CD4-positive, alpha-beta T cell treated with Interferon gamma for 1 hour (primary cell): ENCODE results near the gene NYNRIN.
"Not testable (repeated sequence)": the region's sequence is repeated elsewhere in the genome, so short reads cannot be mapped to it uniquely, and the experiment has no call there.

Experiments used
- DNase-seq: peaks from one replicate; pipeline ENCODE4 v3.0.0-alpha.2; 2020

The NYNRIN gene

DNA sequence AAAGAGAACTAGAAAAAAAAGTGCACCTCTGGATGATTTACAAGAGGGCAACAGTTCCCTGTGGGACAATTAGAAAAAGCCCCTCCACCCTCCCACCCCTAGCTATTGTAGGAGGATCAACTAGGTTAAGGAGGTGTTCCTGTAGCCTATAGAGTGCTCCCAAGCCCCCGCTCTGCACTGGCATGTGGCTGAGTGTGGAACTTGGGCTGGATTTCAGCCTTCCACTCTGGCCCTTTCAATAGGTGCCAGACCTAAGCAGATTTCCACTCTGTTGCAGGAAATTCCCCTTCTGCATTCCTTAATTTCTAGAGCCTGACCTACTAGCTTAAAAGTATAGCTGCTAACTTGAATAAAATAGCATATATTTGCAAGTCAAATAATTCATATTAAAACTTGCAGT lies 28.1 kb upstream of the NYNRIN start:
- DNase-seq, result no peak

DNA sequence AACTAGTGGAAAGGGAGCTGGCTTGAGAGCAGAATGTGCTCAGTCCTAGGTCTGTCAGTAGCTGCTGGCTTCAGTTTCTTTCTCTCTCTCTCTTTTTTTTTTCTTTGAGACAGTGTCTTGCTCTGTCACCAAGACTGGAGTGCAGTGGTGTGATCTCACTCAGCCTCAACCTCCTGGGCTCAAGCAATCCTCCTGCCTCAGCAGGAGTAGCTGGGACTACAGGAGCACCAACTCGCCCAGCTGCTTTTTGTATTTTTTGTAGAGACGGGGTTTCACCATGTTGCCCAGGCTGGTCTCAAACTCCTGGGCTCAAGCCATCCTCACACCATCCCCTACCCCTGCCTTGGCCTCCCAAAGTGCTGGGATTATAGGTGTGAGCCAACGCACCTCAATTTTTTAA lies 27.2 kb upstream of the NYNRIN start:
- DNase-seq, result not testable (repeated sequence)

DNA sequence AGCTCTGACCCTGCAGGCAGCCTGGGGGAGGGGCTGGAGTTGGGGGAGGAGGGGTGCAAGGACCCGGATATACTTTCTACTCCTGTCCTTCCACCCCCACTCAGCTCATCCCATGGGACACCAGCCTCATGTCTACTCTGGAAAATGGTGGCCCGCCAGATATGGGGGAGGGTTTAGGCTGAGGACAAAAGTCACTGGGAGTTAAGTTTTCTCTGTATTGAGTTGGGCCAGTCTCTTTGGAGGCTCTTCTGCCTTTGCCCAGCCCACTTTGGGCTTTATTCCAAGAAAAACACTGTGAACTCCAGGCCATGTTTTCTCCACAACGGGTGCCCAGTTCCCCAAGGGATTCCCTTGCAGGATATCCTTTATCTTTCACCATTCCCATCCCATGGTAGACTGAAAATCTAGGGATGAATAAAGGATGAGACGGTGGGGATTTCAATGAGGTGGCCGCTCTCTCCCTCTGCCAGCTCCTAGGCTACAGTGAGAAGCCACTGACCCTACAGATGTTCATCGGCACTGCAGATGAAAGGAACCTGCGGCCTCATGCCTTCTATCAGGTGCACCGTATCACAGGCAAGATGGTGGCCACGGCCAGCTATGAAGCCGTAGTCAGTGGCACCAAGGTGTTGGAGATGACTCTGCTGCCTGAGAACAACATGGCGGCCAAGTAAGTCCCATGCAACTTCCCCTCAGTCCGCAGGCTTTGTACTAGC lies 25.9 kb upstream of the NYNRIN start:
- no peak for DNase-seq

DNA sequence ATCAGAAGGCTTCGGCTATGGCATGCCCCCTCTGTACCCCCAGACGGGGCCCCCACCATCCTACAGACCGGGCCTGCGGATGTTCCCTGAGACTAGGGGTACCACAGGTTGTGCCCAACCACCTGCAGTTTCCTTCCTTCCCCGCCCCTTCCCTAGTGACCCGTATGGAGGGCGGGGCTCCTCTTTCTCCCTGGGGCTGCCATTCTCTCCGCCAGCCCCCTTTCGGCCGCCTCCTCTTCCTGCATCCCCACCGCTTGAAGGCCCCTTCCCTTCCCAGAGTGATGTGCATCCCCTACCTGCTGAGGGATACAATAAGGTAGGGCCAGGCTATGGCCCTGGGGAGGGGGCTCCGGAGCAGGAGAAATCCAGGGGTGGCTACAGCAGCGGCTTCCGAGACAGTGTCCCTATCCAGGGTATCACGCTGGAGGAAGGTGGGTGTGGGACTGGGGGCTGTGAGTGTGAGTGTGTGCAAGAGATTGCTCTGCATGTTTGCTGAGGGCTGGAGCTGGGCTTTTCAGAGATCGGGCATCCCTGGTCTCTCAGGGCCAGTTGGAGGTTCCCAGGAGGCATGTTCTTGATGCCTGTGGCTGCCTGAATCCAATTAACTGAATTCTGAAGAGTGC lies 22.2 kb upstream of the NYNRIN start:
- DNase-seq, result no peak

DNA sequence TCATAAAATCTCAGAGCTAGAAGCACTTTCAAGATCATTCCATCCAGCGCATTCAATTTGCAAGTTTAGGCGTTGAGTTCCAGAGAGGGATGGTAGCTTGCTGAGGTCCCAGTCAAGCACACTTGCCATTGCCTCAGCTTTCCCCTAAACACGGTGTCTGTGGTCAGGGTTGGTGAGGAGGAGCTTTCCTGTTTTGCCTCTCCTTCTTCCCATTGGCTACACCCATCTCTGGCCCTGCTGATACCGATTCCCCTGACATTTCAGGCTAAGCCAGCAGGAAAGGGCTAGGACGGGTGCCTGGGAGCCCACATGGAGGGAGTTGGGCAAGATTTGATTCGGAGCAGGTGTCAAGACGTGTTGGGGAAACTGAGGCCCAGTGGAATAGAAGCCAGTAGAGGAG lies 21.7 kb upstream of the NYNRIN start:
- DNase-seq, result no peak

DNA sequence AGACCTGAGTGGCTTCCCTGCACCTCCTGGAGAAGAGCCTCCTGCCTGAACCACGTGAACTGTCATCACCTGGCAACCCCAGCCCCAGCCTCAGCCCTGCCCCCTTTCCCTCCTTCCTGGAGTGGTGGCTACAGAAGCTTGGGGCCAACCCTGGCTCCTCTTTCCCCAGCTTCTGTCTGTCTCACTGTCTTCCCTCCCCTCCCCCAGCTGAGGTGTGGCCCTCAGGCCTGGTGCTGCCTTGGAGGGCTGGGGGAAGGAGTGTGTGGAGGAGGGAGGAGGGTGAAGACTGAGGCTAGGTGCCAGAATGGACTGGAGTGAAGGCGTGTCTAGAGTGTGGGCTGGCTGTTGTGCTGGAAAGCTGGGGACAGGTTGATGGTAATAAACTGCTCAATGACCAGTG lies 21.1 kb upstream of the NYNRIN start:
- no peak for DNase-seq

DNA sequence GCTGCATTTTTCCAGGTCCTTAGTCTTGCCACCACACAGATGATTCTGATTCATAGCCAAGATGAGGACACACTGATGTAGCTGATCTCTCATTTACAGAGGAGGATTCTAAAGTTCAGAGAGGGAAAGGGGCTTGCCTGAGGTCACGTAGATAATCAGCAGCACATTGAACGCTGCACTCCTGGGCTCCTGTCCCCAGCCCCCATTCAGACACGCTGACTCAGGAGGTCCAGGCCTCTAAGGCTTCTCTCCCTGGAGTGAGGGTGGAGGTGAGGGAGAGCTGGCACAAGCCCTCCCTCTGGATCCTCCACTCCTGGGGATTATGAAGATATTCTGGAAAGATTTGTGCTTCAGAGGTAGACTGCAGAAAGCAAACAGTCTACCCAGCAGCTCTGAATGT lies 20.5 kb upstream of the NYNRIN start:
- no peak for DNase-seq

DNA sequence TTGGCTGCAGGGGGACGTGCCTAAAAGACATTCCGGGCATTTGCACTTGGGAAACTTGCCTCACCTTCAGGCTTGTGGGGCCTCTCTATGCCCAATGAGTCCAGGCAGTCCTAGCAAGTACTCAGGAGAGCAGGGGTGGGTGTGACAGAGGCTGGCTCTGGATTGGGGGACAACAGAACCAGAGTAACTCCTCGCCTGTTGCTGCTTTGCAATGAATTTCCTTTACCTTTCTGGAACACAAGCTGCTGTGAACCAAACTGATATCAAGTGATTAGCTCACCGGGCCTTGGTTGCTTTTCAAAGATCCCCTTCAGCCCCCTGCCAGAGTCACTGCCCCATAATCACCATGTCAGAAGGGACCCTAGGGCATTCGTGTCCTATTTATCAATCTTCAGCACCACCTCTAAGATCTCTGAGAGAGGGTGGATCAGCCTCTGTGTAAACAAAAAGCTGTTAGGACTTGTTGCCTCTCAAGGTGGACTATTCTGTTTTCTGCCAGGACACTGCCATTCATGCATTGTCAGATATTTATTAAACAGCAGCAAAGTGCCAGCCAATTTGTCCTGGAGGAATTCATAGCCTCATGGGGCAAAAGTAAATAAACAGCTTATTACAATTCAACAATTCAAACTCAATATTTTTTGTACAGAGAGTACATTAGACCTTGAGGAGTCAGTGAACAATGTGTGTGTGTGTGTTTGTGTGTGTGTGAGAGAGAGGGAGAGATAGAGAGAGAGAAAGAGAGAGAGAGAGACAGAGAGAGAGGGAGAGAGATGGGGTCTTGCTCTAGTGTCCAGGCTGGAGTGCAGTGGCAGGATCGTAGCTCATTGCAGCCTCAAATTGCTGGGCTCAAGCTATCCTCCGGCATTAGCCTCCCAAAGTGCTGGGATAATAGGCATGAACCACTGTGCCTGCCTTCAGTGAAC lies 19.6 kb upstream of the NYNRIN start:
- no peak for DNase-seq

DNA sequence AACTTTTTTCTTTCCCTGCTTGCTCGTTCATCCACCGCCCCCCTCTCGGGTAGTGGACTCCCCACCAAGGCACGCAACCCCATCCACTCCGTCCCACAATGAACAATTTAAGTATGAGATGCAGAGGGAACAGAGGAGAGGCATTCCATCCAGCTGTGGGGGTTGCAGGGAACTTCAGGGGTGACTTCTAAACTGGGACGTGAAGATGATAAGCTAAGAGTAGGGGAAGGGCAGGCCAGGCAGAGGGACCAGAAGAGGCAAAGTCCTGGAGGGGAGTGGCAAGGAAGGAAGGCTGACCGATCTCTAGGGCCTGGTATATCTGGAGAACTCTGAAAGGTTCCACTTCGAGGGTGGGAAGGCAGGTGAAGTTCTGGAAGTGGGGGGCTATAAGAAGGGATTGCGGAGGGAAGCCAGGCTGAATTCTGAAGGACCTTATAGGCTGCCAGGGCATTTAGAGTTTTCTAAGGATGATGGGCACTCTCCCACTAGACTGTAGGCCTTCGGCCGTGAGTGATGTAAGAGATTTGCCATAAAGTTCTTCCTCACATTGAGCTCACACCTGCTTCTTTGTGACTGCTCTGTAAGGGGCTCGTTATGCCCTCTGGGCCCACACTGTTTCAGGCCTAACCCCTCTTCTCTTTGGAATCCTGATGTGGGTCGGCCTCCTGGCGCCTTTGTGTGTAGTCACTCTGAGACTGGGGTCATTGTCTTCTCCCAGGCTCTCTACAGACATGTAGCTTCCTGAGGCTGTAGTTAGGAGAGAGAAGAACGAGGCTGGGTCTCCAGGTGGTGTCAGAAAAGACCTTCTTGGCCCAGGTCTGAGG lies 18.7 kb upstream of the NYNRIN start:
- no peak for DNase-seq

DNA sequence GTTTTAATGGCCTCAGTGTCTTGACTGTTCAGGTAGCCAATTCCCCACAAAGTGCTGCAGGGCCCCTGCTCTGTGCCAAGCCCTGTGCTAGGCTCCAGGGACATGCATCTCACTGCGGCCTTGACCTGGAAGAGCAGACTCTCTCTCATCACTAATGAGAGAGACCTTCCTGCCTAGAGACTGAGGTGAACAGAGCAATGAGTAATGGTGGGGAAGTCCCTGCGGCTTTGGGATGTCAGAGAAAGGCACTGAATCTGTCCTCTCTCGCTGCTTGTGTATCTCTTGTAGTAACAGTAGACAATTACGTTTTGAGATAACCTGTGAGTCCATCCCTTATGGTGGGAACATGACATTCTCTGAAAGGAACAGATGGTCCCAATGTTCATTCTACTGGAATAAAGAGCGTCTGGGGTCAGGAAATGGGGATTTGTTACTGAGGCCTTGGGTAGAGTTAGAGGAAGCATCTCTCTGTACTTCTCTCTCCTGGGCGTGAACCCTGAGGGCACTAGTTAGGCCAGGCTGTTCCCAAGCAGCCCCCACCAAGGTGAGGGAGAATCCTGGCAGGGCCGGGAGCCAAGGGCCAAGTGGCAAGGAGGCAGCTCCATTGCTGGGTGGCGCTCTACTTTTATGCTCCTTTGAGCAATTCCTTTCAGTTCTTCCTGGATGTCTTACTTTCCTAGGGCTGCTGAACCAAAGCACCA lies 17.3 kb upstream of the NYNRIN start:
- DNase-seq, result no peak

DNA sequence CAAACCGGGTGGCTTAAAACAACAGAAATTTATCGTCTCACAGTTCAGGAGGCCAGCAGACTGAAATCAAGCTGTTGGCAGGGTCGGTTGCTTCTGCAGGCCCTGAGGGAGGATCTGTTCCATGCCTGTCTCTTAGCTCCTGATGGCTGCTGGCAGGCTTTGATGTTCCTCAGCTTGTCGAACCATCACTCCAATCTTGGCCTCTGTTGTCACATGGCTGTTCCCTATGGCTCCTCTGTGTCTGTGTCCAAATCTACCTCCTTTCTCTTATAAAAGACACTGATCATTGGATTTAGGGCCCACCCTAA lies 16.8 kb upstream of the NYNRIN start:
- no peak for DNase-seq

DNA sequence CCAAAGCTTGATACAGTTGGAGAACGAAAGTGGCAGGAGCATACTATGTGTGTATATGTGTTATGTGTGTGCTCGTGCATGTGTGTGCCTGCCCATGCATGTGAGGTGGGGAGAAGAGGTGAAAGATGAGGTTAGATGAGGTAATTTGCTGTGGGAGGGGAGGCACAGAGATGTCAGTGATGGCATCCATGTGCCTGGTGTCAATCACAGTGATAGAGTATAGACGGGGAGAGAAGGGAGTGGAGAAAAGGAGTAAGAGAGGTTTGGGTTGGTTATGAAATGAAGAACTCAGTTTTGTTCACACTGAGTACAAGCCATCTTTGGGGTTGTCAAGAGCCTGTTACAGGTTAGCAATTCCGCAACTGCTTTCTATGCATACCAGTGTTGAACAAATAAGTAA lies 14.6 kb upstream of the NYNRIN start:
- DNase-seq, result no peak

DNA sequence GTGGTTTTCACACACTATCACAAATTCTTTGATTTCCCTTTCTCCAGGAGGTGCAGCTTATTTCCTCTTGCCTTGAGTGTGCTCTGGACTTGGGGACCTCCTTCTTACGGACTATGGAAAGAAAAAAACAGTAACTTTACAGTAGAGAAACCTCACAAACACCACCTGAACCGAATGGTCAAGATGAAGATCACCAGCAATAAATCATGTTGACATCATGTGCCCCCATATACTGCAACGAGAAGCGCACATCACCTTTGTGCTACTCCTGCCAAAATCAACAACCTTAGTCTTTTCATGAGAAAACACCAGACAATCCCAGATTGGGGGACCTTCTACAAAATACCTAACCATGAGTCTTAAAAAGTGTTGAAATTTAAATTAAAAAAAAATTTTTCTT lies 13.3 kb upstream of the NYNRIN start:
- DNase-seq, result no peak

DNA sequence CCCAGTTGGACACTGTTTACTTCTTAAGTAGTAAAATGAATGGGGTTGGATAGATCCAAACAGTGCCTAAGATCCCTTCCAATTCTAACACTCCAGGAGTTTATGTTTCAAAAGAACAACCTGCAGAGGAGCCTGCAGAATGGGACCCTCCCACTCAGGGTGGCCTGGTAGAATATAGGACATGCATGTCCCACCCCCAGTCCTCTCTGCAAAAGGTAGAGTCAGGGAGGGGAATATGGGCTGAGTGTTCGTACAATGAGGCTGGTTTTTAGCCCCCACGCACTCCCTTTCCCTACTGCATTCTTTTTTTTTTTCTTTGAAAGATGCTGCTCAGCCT lies 11.8 kb upstream of the NYNRIN start:
- no peak for DNase-seq

DNA sequence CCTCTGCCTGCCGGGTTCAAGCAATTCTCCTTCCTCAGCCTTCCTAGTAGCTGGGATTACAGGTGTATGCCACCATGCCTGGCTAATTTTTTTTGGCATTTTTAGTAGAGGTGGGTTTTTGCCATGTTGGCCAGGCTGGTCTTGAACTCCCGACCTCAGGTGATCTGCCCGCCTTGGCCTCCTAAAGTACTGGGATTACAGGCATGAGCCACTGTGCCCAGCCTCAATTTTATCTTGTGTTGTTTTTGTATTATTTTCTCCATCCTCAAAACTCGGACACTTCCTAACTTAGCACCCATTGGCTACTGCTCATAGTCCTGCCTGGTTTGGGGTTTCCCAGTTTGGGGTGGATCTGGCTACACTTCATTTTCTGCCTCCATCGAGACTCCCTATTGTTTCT lies 11.2 kb upstream of the NYNRIN start:
- DNase-seq, result not testable (repeated sequence)

DNA sequence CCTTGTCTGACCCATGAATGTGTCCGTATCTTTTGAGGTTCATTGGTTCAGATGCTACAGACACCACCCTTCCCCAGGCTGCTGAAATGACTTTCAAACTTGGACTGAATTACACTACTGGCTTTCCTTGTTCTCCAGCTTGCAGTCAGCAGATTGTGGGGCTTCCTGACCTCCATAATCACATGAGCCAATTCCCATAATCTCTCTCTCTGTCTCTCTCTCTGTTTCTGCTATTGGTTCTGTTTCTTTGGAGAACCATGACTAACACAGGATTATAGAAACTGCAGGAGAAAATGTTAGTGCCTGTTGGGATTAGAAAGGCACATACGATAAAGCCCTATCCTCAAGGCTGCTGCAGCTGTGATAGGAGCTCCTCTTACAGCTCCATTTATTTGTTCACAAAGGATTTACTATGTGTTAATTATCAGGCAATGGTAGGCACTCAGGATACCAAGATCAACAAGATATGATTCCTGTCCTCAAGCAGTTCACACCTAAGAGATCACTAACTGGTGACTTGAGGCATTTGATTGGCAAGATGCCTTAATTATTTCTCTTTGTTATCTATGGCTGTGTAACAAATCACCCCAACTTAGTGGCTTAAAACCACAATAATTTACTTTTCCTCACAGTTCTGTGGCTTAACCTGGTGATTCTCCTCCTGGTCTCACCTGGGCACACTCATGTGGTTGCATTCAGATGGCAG lies 10.2 kb upstream of the NYNRIN start:
- DNase-seq, result no peak

DNA sequence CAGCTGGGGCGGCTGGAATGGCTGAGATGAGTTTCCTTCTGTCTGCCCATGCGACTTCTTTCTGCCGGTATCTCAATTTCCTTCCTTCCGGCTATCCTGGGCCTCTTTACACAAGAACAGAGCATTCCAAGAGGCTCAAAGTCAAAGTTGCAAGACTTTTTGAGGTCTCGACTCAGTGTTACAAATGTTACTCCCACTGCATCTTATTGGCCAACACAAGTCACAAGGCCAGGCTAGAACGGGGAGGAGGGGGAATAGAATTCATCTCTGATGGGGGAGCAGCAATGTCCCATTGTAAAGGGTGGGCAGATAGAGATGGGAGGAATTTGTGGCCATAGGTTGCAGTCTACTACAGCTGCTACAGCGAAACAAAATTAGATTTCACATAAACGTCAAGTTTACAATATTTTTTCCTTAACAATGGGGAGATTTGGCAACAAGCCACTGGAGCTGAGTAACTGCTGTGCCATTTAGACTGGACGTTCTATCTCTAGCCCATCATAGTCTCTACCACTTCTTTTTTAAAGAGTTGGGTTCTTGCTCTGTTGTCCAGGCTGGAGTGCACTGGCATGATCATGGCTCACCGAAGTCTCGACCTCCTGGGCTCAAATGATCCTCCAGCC lies 9.5 kb upstream of the NYNRIN start:
- no peak for DNase-seq

DNA sequence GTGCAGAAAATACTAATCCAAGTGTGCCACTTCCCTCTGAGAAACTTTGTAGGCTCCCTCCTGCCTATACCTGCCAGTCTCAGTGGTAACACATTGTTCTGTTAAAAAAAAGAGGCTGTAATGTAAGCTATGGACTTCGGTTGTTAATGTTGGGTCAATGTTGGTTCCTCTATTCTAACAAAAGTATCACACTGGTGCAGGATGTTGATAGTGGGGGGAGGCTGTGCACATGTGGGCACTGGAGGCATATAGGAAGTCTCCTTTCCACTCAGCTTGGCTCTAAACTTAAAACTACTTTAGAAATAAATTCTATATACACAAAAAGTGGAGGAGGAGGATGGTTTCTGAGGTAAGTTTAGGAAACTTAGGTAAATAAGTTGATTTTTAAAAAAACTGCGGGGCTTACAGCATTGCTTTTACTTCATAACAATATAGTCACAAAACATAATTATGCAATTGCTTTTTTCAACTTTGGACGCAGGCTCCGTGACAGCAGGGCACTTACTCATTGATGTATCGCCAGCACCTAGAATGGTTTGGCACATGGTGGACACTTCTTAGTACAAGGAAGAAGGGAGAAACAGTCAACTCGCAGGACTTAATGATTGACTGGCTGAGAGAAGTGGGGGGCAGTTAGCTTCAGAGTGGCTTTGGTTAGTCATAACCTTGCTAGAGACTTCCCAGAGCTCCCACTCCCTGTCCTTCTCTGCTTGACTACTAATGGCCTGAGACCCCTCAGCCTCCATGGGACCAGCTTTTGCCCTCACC lies 7.9 kb upstream of the NYNRIN start:
- DNase-seq, result no peak

DNA sequence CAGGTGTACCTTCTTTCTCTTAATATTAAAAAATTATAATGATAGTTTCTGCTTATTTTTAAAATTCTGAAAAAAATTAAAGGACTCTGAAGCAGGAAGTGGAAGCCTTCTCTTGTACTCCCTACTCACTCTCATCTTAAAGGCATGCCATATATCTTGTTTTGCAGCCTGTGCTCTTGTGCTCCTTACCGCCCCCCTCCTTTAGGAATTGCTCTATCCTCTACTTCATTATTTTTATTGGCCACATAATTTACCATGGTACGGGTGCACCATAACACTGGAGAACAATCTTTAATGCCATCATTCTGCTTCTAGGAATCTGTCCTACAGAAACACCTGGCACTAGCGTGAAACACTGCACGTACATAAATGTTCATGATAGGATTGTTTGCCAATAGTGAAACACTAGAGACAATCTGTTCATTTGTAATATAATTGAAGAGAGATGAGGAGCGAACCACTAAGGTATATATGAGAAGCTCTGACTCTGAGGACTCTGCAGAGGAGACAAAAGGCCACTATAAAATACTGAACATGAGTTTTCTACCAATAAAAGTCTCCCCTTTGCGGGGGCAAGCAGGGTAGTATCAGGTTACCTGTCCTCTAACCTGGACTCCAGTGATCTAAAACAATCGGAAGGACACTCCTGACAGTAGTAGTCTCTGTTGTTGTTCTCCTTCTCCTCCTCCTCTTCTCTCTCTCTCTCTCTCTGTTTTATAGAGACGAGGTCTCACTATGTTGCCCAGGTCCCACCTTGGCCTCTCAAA lies 6.3 kb upstream of the NYNRIN start:
- no peak for DNase-seq

DNA sequence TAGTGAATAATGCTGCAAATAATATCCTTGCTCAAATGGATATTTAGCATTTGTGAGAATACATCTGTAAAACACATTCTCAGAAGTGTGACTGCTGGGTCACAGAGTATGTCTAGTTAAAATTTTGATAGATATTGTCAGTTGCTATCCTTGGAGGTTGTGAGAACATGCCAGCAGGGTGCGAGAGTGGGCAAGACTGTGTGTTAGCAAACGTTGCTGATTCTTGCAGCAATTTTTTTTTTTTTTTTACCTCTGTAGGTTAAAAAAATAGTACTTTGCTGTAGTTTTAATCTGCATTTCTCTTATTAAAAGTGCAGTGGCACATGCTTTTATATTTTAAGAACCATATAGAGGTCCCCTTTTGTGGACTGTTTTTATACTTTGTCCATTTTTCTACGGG lies 4.5 kb upstream of the NYNRIN start:
- DNase-seq, result no peak
